ENCODE measurements around the gene ACSL5. TPM values are rescaled to one million over a fixed set of nuclear protein-coding genes. Genes with fewer than 3 reads are reported as not detected.

The ACSL5 gene, protein sequence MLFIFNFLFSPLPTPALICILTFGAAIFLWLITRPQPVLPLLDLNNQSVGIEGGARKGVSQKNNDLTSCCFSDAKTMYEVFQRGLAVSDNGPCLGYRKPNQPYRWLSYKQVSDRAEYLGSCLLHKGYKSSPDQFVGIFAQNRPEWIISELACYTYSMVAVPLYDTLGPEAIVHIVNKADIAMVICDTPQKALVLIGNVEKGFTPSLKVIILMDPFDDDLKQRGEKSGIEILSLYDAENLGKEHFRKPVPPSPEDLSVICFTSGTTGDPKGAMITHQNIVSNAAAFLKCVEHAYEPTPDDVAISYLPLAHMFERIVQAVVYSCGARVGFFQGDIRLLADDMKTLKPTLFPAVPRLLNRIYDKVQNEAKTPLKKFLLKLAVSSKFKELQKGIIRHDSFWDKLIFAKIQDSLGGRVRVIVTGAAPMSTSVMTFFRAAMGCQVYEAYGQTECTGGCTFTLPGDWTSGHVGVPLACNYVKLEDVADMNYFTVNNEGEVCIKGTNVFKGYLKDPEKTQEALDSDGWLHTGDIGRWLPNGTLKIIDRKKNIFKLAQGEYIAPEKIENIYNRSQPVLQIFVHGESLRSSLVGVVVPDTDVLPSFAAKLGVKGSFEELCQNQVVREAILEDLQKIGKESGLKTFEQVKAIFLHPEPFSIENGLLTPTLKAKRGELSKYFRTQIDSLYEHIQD
- 10 to 100 TPM; 56.6 to 71.9 TPM for total RNA-seq

DNA sequence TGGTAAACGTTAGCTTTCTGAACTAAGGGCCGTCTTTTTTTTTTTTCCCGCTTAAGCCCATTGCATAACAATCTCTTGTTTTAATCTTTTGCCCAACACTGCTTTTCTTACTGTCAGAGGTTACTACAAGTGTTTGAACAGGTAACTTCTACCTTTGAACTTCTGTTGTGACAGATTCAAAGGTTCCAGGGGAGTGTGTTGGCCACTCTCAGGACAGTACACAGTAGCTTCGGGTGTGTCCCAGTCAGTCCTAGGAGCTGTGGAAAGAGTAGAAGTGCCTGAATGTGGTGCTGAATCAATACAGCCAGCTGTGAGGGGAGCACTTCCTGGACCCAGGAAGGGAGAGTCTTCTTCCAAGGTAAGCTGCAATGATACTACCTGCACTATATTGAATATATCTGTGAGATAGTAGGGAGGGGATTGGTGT is at the start of gene ACSL5:
Gene ACSL5 (plus strand): TSS at position 205 of the 427 bp plus-strand sequence. CDS start 20,831 bp downstream, outside the sequence.
- ATAC-seq (replicated peaks): no peak
- Mint-ChIP-seq H3K27me3 (no peaks in the 10 kb centered on the region), H3K4me3 (peak within 1 kb of the TSS; percentile 99), H3K36me3 (ENCODE audit: low read depth) (peaks cover 29% of the 10 kb centered on the region), H3K4me1 (peaks cover 24% of the 10 kb centered on the region), H3K9me3 (no peaks in the 10 kb centered on the region), H3K27ac (peak within 1 kb of the TSS; percentile 99)

DNA sequence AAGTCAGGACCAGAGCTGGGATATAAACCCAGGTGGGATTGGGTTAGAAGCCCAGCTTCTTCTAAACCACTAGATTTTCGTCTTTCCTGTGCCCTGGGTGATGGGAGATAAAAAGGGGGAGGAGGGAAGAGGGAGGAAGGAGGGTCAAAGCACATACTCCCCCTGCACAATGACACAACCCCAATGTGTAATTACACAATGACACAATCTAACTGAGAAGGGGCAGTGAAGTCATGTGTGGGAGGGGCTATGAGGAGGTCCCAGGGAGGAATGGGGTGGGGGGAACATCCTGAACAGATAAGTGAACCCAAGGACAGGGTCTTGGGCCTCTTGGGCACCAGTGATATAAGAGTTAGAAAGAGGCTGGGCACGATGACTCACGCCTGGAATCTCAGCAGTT is 46.2 kb upstream of the ACSL5 start:
- peaks cover 5% of the 10 kb centered on the region for H3K27me3 Mint-ChIP-seq
- no peak for ATAC-seq (replicated peaks)

DNA sequence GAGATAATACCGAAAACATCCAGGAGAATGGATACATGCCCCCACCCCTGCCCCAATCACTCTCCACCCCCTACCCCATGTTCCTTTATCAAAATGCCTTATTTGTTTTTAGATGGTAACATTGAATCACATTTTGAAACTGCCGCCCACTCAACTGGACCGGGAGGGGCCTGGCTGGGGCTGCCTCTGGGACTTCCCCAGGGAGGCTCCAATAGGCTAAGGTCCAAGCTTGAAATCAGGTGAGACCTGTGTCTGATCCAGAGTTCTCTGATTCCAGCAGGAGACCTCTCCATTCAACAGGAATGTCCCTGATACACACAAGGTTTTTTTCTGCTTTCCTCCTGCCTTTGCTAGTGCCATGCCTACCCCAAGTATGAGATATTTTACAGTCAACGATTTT is 43.8 kb upstream of the ACSL5 start:
- Mint-ChIP-seq H3K27ac (peak overlapping the region; percentile 8), H3K9me3 (no peaks in the 10 kb centered on the region), H3K4me1 (no peaks in the 10 kb centered on the region), H3K27me3 (peaks cover 5% of the 10 kb centered on the region), H3K4me3 (no peak overlapping the region), H3K36me3 (ENCODE audit: low read depth) (no peaks in the 10 kb centered on the region)
- peak; percentile 34 for ATAC-seq (replicated peaks)

More for the DNA sequence above, 46.2 kb upstream of the ACSL5 start:
- Mint-ChIP-seq H3K4me3 (no peak overlapping the region), H3K4me1 (no peaks in the 10 kb centered on the region), H3K27ac (no peak overlapping the region), H3K36me3 (ENCODE audit: low read depth) (no peaks in the 10 kb centered on the region), H3K9me3 (no peaks in the 10 kb centered on the region)

DNA sequence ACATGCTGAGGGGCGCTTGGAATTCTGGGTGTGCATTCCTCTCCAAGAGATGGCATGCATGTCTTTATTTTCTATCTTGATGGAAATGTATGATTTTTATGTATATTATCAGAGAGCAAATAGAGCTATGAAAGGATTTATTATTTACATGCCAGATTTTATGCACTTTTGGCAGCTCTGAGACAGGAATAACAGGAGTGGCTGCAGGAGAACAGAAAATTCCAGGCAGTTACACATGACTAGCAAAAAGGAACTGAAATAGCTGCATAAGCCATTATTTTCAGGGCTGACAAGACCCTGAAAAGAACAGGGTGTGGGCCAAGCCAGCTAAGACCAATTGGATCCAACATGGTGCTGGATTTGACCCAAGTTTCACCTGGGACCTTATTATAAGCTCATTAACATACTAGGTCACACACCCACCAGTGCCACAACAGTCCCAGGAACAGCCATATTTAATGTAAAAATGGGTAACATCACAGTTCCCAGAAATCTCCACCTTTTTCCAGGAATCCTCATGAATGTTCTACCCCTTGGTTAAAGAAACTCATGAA is 43.2 kb upstream of the ACSL5 start:
- Mint-ChIP-seq H3K36me3 (ENCODE audit: low read depth) (no peaks in the 10 kb centered on the region), H3K27ac (no peak overlapping the region), H3K9me3 (no peaks in the 10 kb centered on the region), H3K27me3 (no peaks in the 10 kb centered on the region), H3K4me1 (peaks cover 1% of the 10 kb centered on the region), H3K4me3 (no peak overlapping the region)
- ATAC-seq (replicated peaks): no peak

DNA sequence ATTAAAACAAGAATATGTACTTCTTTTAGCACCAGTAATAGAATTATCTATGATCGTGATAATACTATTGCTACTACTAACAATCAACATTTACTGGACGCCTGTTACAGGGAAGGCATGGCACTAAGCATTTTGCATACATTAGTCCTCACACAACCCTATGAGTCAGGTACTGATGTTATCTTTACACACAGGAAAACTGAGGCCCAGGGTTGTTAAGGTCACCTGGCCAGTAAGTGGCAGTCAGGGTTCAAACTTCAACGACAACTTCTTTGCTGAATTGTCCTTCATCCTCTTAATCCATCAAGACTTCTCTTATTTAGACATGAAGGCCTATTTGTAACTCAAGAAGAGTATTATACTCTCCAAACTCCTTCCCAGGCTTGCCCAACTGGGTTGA is 41.9 kb upstream of the ACSL5 start:
- Mint-ChIP-seq H3K36me3 (ENCODE audit: low read depth) (no peaks in the 10 kb centered on the region), H3K4me1 (peaks cover 5% of the 10 kb centered on the region), H3K27ac (no peak overlapping the region), H3K9me3 (no peaks in the 10 kb centered on the region), H3K4me3 (no peak overlapping the region), H3K27me3 (peaks cover 4% of the 10 kb centered on the region)
- ATAC-seq (replicated peaks): no peak

DNA sequence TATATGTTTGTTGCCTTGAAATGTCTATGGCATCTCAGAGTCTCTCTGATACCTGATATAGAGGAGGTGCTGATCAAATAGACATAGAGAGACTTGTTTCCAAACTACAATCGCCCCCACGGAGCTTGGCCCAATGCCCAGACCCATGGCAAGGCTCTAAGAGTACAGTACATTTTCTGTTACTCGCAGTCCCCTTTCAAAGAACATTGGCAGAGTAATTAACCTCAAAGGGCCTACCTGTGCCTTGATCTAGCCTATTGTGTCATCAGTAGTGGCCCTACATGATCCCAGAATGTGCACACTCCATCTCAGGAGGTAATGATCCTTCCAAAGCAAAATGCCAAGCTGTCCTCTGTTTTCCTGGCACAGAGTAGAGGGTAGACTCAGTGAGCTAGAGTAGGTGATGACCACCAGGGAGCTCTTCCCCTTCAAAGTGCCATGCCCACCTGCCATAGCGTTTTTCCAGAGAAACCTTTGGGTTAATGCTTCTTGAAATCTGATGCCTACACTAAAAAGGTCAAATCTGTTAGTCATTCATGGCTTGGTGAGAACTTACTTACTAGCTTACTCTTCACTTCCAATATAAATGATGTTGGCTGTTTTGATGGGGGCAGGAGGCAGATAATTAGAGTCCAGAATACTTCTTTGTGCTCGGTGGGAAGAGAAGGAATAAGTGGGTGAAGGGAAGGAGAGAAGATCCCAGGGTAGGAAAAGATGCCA is 41.2 kb upstream of the ACSL5 start:
- H3K4me3 Mint-ChIP-seq: no peak overlapping the region
- H3K9me3 Mint-ChIP-seq: no peaks in the 10 kb centered on the region
- no peaks in the 10 kb centered on the region for H3K36me3 Mint-ChIP-seq (ENCODE audit: low read depth)
- H3K27ac Mint-ChIP-seq: no peak overlapping the region
- ATAC-seq (replicated peaks): no peak
- peaks cover 8% of the 10 kb centered on the region for H3K27me3 Mint-ChIP-seq
- peaks cover 5% of the 10 kb centered on the region for H3K4me1 Mint-ChIP-seq

DNA sequence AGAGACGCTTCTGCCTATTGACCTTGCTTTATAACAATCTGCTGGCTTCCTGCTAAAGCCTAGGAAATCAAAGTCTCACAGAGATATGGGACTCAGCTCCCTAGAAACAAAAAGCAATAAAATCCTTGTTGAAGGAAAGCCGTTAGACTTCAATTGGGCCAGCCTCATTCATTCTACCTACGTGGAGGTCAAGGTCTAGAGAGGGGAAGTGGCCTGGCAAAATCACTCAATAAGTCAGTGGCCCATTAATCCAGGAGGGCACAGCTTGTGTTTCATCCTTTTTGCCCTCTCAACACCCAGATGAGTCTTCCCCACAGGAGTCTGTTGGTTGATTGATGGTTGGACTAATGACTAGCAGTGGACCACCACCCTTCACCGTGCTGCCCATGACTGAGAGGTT is 40.5 kb upstream of the ACSL5 start:
- H3K9me3 Mint-ChIP-seq: no peaks in the 10 kb centered on the region
- H3K4me1 Mint-ChIP-seq: peaks cover 5% of the 10 kb centered on the region
- H3K27ac Mint-ChIP-seq: no peak overlapping the region
- H3K27me3 Mint-ChIP-seq: peaks cover 8% of the 10 kb centered on the region
- H3K4me3 Mint-ChIP-seq: no peak overlapping the region
- H3K36me3 Mint-ChIP-seq (ENCODE audit: low read depth): no peaks in the 10 kb centered on the region
- ATAC-seq (replicated peaks): no peak

DNA sequence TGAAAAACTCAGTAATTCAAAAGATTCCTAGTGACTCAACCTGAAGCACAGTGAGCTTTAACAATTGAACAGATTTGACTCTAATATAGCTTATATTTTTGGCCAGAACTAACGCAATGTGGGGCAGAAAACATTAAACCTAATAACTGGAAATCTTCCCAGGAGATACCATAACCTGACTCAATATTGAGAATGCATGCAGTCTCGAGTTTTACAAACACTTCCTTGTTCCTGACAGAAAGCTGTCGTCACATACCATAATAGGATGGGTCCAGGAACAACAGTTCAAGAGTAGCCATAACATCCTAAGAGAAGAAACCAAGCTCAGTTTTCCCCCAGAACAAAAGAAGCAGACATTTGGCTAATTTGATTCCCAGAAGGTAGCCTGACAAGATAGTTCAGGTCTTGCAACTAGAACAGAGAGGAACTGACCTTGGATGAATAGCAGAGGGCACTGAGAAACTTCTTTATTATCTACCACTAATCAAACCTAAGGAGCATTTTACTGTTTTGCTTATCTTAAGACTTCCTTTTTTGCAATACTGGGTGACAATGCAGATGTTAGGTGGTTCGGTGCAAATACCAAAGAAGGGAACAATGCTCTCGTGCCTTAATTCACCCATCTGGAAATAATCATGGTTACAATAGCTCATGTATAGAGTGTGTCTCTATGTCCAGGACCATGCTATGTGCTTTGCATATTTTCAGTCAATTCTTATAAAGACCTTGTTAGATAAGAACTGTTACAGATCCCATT is 38.6 kb upstream of the ACSL5 start:
- Mint-ChIP-seq H3K27me3 (peaks cover 8% of the 10 kb centered on the region), H3K4me3 (no peak overlapping the region), H3K27ac (peak overlapping the region; percentile 50), H3K9me3 (no peaks in the 10 kb centered on the region), H3K36me3 (ENCODE audit: low read depth) (no peaks in the 10 kb centered on the region), H3K4me1 (peaks cover 5% of the 10 kb centered on the region)
- ATAC-seq (replicated peaks): no peak

DNA sequence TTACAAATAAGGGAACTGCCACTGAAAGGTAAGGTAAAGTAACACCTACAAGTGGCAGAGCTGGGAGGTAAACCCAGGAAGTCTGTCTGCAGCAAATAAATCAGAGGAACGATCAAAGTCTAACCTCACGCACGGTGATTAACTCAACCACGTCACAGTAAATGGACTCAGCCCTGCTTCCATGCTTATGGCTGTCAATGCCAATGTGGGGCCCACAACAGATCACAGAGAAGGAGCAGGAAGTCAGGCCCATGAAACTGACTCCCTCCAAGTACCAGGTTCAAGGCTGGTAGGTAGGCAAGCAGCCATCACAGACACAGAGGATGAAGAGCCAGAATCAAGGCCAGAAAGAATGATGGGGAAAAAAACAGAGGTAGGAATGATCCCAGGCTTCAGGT is 38.0 kb upstream of the ACSL5 start:
- no peaks in the 10 kb centered on the region for H3K9me3 Mint-ChIP-seq
- no peaks in the 10 kb centered on the region for H3K36me3 Mint-ChIP-seq (ENCODE audit: low read depth)
- peaks cover 8% of the 10 kb centered on the region for H3K27me3 Mint-ChIP-seq
- ATAC-seq (replicated peaks): no peak
- no peak overlapping the region for H3K4me3 Mint-ChIP-seq
- H3K27ac Mint-ChIP-seq: peak overlapping the region; percentile 50
- H3K4me1 Mint-ChIP-seq: peaks cover 5% of the 10 kb centered on the region

DNA sequence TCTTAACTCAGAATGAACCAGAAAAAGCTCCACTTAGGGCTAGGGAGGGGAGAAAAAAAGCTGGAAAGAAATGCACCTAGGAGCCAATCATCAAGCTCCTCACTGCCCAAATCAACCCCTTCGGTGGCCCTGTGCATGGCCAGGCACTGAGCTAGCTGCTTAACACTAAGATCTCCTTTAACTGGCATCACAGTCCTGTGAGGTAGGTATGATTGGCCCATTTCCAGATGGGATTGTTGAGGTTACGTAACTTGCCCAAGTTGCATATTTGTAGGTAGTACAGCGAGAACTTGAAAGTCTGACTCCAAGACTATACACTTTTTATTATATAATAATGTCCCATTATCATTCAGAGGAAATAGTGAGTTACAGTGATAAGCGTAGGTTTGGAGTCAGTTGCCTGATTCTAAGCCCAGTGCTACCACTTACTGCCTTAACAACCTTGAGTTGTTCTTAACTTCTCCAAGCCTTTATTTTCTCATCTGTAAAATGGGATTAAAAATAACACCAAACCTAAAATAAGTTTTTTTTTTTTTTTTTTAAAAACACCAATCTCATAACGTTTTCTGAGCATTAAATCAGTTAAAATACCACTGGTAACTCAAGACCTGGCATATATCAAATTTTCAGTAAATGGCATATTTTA is 37.2 kb upstream of the ACSL5 start:
- Mint-ChIP-seq H3K4me1 (peaks cover 5% of the 10 kb centered on the region), H3K27me3 (peaks cover 8% of the 10 kb centered on the region), H3K9me3 (no peaks in the 10 kb centered on the region), H3K4me3 (no peak overlapping the region), H3K36me3 (ENCODE audit: low read depth) (no peaks in the 10 kb centered on the region), H3K27ac (no peak overlapping the region)
- ATAC-seq (replicated peaks): no peak

DNA sequence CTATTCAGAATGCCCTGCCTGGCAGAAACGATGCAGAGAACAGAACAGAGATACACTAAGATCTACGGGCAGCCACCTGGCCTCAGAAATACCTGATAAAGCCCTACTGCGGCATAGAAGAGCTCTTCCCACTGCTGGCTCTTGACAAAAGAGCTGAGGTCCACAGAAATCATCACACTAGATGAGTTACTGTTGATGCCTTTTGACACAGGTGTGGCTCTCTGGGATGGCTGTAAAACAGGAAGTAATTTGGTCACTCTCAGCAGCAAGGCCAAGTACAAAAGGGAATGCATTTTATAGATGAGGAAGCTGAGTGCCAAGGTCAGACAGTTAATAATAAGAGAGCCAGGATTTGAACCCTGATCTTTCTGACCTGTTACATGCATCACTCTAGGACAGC is 35.0 kb upstream of the ACSL5 start:
- peaks cover 8% of the 10 kb centered on the region for H3K27me3 Mint-ChIP-seq
- no peak for ATAC-seq (replicated peaks)
- no peaks in the 10 kb centered on the region for H3K36me3 Mint-ChIP-seq (ENCODE audit: low read depth)
- peaks cover 5% of the 10 kb centered on the region for H3K4me1 Mint-ChIP-seq
- H3K4me3 Mint-ChIP-seq: no peak overlapping the region
- H3K9me3 Mint-ChIP-seq: no peaks in the 10 kb centered on the region
- no peak overlapping the region for H3K27ac Mint-ChIP-seq

DNA sequence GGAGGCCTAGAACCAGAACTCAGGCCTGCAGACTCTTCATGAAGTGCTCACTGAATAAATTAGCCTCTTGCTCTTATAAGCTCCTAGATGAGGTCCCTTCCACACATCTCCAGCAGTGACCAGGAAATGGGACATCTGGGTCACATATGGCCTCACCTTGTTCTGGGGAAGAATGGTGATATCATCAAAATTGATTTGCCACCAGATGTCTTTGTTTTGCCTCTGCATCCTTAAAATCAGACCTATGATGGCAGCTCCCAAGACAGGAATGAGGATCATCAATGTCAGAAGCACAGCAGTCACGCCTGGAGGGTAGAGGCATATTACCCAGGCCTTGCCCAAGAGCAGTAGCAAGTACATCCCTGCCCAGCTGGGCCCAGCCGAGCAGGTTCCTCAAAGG is 33.3 kb upstream of the ACSL5 start:
- Mint-ChIP-seq H3K36me3 (ENCODE audit: low read depth) (no peaks in the 10 kb centered on the region), H3K27ac (no peak overlapping the region), H3K27me3 (peaks cover 8% of the 10 kb centered on the region), H3K4me3 (no peak overlapping the region), H3K4me1 (peaks cover 4% of the 10 kb centered on the region), H3K9me3 (no peaks in the 10 kb centered on the region)
- no peak for ATAC-seq (replicated peaks)

DNA sequence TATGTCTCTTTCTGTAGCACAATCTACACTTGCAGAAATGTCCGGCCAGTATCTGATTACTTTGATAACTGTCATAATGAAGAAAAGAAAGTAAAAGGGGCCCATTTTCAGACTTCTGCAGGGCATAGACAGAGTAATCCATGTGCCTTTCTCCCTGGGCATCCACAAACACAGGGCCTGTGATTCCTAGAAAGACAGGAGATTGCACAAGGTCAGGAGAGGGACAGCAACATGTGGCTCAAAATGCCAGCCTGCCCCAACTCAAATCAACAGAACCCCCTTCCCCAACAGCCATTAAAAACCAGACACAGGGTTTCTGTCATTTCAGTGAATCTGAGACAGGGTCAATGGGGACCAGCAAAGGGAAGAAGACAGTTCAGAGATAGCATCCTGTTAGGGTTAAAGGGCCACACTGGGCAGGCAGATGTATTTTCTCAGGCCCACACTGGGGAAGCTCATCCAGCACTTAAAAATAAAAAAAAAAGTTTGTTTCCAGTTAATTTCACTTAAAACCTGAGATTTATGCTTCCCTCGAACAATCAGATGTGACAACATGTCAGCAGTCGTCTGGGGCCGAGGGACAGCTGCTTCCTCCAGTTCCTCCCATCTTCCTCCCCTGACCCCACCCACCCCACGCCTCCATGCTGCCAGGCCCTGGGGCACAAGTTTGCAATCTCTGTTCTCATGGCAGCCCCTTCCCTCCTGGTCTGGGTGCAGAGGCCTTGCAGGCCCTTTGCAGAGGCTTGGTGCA is 30.7 kb upstream of the ACSL5 start:
- no peaks in the 10 kb centered on the region for H3K4me1 Mint-ChIP-seq
- no peaks in the 10 kb centered on the region for H3K9me3 Mint-ChIP-seq
- ATAC-seq (replicated peaks): no peak
- no peak overlapping the region for H3K27ac Mint-ChIP-seq
- no peaks in the 10 kb centered on the region for H3K27me3 Mint-ChIP-seq
- no peaks in the 10 kb centered on the region for H3K36me3 Mint-ChIP-seq (ENCODE audit: low read depth)
- H3K4me3 Mint-ChIP-seq: no peak overlapping the region
